ENCODE data around the gene ADAMTS17. TPM values are rescaled to one million over a fixed set of nuclear protein-coding genes. Genes with fewer than 3 reads are reported as not detected.

The ADAMTS17 gene
- total RNA-seq, 1 experiment from 2014 or later: 1.6 TPM

DNA sequence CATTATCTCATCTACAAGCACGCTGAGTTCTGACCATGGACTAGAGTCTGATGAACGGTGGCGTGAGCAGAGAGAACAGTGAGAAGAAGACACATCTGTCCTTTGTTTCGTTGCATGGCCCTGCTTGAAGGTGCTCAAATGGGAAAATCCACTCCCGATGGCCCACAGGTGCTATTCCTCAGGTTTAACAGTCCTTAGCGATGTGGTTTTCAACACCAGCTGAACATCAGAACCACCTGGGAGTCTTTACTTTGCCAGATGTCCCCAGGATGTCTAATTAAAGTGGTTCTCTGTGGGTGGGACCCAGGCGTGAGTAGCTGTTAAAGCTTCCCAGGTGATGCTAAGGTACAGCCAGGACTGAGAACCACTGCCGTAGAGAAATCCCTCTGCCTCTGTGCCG is 13.0 kb downstream of the ADAMTS17 start:
- POLR2A ChIA-PET: no interaction called here
- no peaks in the 10 kb centered on the region for H3K4me1 ChIP-seq (ENCODE audit: control insufficient read depth, insufficient read depth, low read length)
- H3K27ac ChIP-seq (ENCODE audit: low read length): no peak overlapping the region
- CTCF ChIA-PET: no interaction called here
- DNase-seq (ENCODE audit: low read depth, low spot score): no peak
- BruUV-seq (replicated peaks): no TSS peak
- in situ Hi-C loops (cut with HindIII; ENCODE audit: low pct_unique_long_range_greater_than_20kb, low sequenced_read_pairs): no loop called here
- no peak for ATAC-seq
- no peaks in the 10 kb centered on the region for H3K36me3 ChIP-seq (ENCODE audit: control insufficient read depth, insufficient read depth, low read length)
- H3K9me3 ChIP-seq (ENCODE audit: control insufficient read depth, insufficient read depth, low read depth, low read length): no peaks in the 10 kb centered on the region
- no peak for TF ChIP-seq CTCF (IDR thresholded peaks at IDR 0.05)
- TF ChIP-seq TCF7L2 (IDR thresholded peaks at IDR 0.05; ENCODE audit: low read depth, low read length): no peak
- no peak for TF ChIP-seq REST (IDR thresholded peaks at IDR 0.05; ENCODE audit: insufficient read depth in 1 of 2, low read depth in 2 of 2, low read length in 1 of 2)
- no peak for TF ChIP-seq SIN3A (IDR thresholded peaks at IDR 0.05; ENCODE audit: borderline replicate concordance, insufficient read depth, low read depth, low read length)
- TF ChIP-seq POLR2AphosphoS5 (IDR thresholded peaks at IDR 0.05; ENCODE audit: low read depth, low read length): no peak
- H3K4me3 ChIP-seq (ENCODE audit: low read depth in 2 of 2, low read length in 2 of 2): no peak overlapping the region
- H3K27me3 ChIP-seq (ENCODE audit: control insufficient read depth, insufficient read depth, low read length): no peaks in the 10 kb centered on the region; the same call in 1 of the 2 replicates
- intact Hi-C loops (cut with micrococcal nuclease; ENCODE audit: unreplicated experiment): no loop called here

DNA sequence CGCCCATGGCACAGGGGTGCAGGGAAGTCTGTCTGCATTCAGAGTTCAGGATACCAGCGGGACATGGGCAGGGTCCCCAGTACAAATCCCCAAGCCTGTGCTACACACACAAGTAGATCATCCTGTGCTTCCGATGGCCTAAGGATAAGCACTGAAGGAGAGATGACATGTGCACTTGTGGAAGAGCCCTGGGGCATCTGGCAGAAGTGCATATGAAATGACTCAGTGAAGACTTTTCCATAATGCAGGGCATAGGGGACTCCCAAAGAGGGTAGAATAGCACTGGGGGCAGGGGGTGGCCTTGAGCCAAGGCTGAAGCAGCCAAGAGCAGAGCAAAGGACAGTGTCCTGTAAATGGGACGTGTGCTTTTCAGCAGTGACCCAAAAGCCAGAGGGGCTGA is 22.9 kb downstream of the ADAMTS17 start:
- ATAC-seq (no peak), DNase-seq (ENCODE audit: low read depth, low spot score) (no peak)
- no peaks in the 10 kb centered on the region for H3K27me3 ChIP-seq (ENCODE audit: control insufficient read depth, insufficient read depth, low read length)
- no TSS peak for BruUV-seq (replicated peaks)
- no peak overlapping the region for H3K27ac ChIP-seq (ENCODE audit: low read length)
- no peaks in the 10 kb centered on the region for H3K9me3 ChIP-seq (ENCODE audit: control insufficient read depth, insufficient read depth, low read depth, low read length)
- TF ChIP-seq POLR2AphosphoS5 (IDR thresholded peaks at IDR 0.05; ENCODE audit: low read depth, low read length) (no peak), SIN3A (IDR thresholded peaks at IDR 0.05; ENCODE audit: borderline replicate concordance, insufficient read depth, low read depth, low read length) (no peak), CTCF (IDR thresholded peaks at IDR 0.05) (no peak), REST (IDR thresholded peaks at IDR 0.05; ENCODE audit: insufficient read depth in 1 of 2, low read depth in 2 of 2, low read length in 1 of 2) (no peak), TCF7L2 (IDR thresholded peaks at IDR 0.05; ENCODE audit: low read depth, low read length) (no peak)
- H3K4me3 ChIP-seq (ENCODE audit: low read depth in 2 of 2, low read length in 2 of 2): no peak overlapping the region
- intact Hi-C loops (cut with micrococcal nuclease; ENCODE audit: unreplicated experiment): no loop called here
- no peaks in the 10 kb centered on the region for H3K4me1 ChIP-seq (ENCODE audit: control insufficient read depth, insufficient read depth, low read length)
- in situ Hi-C loops (cut with HindIII; ENCODE audit: low pct_unique_long_range_greater_than_20kb, low sequenced_read_pairs): no loop called here
- H3K36me3 ChIP-seq (ENCODE audit: control insufficient read depth, insufficient read depth, low read length): no peaks in the 10 kb centered on the region
- ChIA-PET POLR2A (no interaction called here), CTCF (no interaction called here)
